Coronary artery (tissue), 2 donors: ENCODE measurements around the gene C1QTNF8.

ENCODE experiments used
- DNase-seq: peaks from one replicate; pipeline ENCODE4 v3.0.0-alpha.2; 2017; ENCODE audit warnings: low spot score
- H3K27ac ChIP-seq, 2 donors: fragments of 200-600 bp; sonication (generic); one replicate each; pipeline ENCODE4 v1.5.1; 2016 to 2019
- H3K4me3 ChIP-seq: fragments of 200-600 bp; sonication (generic); 2 replicates; pipeline ENCODE4 v1.5.1; 2016; ENCODE audit warnings: mild to moderate bottlenecking, moderate library complexity
- TF ChIP-seq, protein P1 (sequence below): fragments of 200-600 bp; sonication (generic); IDR thresholded peaks from one replicate; pipeline ENCODE4 v1.5.1; 2019; ENCODE audit warnings: antibody characterized with exemption

The C1QTNF8 gene

DNA sequence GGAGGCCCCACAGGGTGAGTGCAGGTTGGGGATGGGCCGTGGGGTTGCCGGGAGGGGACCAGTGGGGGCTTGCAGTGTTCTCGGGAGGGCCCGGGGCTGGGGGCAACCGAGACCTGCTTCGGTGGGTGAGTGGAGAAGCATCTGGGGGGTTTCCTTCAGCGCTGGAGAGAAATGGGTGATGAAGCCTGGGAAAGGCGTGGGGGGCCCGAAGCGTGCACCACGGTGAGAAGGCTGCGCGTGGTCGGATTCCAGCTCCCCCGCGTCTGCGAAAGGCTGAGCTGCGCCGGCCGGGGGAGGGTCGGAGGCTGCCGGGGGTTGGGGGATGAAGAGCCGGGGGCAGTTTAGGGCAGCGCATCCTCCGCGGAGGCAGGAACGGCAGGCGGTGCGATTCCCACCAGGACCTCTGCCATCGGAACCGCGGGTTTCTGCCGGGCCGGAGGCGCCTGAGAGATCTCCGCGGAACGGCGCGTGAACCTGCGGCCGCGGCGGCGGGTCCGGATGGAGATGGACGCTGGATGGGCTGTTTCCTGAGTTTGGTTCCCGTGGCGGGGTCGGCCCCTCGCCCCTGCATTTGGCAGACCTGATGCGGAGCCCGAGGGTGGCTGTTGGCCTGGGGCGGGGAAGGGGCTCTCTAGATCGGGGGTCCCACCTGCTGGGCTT, 30.4 kb downstream of the C1QTNF8 start:
- H3K4me3 ChIP-seq, result no peak overlapping the region
- DNase-seq, result no peak
- TF ChIP-seq, protein P1, sequence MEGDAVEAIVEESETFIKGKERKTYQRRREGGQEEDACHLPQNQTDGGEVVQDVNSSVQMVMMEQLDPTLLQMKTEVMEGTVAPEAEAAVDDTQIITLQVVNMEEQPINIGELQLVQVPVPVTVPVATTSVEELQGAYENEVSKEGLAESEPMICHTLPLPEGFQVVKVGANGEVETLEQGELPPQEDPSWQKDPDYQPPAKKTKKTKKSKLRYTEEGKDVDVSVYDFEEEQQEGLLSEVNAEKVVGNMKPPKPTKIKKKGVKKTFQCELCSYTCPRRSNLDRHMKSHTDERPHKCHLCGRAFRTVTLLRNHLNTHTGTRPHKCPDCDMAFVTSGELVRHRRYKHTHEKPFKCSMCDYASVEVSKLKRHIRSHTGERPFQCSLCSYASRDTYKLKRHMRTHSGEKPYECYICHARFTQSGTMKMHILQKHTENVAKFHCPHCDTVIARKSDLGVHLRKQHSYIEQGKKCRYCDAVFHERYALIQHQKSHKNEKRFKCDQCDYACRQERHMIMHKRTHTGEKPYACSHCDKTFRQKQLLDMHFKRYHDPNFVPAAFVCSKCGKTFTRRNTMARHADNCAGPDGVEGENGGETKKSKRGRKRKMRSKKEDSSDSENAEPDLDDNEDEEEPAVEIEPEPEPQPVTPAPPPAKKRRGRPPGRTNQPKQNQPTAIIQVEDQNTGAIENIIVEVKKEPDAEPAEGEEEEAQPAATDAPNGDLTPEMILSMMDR, result no peak
- H3K27ac ChIP-seq, result no peak overlapping the region

- Histone ChIP-seq H3K4me3 (no peak overlapping the region), H3K27ac (no peak overlapping the region)
- no peak for DNase-seq
- TF ChIP-seq, protein P1, result no peak
Observed at GRCh38 chr16:1063728-1064127, 32.3 kb downstream of the C1QTNF8 start.

- no peak for DNase-seq
- TF ChIP-seq, protein P1, result no peak
- H3K4me3 ChIP-seq, result no peak overlapping the region
- H3K27ac ChIP-seq, result no peak overlapping the region
Observed at GRCh38 chr16:1062895-1063294, 33.1 kb downstream of the C1QTNF8 start.

DNA sequence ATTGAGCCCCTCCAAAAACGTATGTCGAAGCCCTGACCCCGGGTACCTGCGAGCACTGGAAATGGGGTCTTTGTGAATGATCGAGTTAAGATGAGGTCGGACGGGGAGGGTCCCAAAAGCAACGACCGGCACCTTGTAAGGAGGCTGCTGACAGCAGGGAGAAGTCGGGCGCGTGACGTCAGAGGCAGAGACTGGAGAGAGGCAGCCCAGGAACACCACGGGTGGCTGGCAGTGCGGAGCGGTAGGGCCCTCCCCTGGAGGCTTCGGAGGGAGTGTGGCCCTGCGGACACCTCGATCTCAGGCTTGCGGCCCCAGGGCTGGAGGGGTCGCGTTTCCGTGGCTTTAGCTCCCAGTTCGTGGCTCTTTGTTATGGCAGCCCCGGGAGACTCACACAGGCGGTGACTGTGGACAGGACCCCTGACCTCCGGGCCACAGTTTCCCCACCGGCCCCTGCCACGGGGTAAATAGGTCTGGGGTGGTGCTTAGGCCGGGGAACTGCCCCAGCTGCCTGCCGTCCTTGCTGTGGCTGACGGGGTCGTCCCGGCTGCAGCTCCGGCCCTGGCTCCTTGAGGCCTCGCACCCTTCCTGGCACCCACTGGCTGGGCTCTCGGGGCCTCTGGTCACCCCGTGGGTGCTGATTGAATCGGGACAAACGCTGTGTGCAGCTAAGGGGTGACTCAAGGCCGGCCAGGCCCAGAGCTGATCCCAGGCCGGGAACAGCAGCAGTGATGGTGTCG, 34.1 kb downstream of the C1QTNF8 start:
- DNase-seq, result no peak
- no peak overlapping the region for H3K27ac ChIP-seq
- TF ChIP-seq, protein P1, result no peak
- H3K4me3 ChIP-seq, result no peak overlapping the region

GRCh38 chr16:1060416-1061340, 35.4 kb downstream of the C1QTNF8 start:
- TF ChIP-seq, protein P1, result no peak
- no peak for DNase-seq
- no peak overlapping the region for H3K4me3 ChIP-seq
- no peak overlapping the region for H3K27ac ChIP-seq

DNA sequence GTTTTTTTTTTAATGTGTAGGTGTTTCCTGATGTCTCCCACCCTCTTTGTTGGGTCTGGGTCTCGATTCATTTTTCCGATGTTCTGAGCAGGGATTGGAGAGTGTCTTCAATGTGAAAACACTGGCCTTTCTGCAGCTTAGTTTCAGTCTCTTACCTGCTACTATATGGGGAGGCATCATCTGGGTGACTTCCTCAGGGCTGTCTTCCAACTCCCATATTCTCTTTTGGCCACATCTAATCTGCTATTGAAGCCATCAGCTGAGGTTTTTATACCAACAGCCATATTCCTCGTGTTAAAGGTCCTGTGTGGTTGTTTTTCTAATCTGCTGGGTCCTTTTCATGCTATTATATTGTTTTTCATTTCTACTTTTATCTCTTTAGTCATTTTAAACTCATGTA, 36.7 kb downstream of the C1QTNF8 start:
- Histone ChIP-seq H3K27ac (no peak overlapping the region), H3K4me3 (no peak overlapping the region)
- DNase-seq, result no peak
- TF ChIP-seq, protein P1, result no peak
